Measurements from ENCODE around the gene SDS.

Gene SDS

GRCh38 chr12:113420996-113421595 is 17.4 kb upstream of the SDS start:
- no peak overlapping the region for H3K27ac ChIP-seq
- no peak for TF ChIP-seq CTCF (IDR thresholded peaks at IDR 0.05)
- no peak for TF ChIP-seq ZFX (IDR thresholded peaks at IDR 0.05; ENCODE audit: borderline replicate concordance)

- H3K27ac ChIP-seq = no peak overlapping the region
- no peak for TF ChIP-seq CTCF (IDR thresholded peaks at IDR 0.05)
- TF ChIP-seq ZFX (IDR thresholded peaks at IDR 0.05; ENCODE audit: borderline replicate concordance) = no peak
Measured at GRCh38 chr12:113418213-113418879, 14.7 kb upstream of the SDS start.

- TF ChIP-seq ZFX (IDR thresholded peaks at IDR 0.05; ENCODE audit: borderline replicate concordance) = no peak
- no peak for TF ChIP-seq CTCF (IDR thresholded peaks at IDR 0.05)
- no peak overlapping the region for H3K27ac ChIP-seq
Measured at GRCh38 chr12:113416091-113416754, 12.5 kb upstream of the SDS start.

- H3K27ac ChIP-seq = no peak overlapping the region
- no peak for TF ChIP-seq CTCF (IDR thresholded peaks at IDR 0.05)
- no peak for TF ChIP-seq ZFX (IDR thresholded peaks at IDR 0.05; ENCODE audit: borderline replicate concordance)
Measured at GRCh38 chr12:113414519-113415038, 10.9 kb upstream of the SDS start.

- no peak overlapping the region for H3K27ac ChIP-seq
- TF ChIP-seq ZFX (IDR thresholded peaks at IDR 0.05; ENCODE audit: borderline replicate concordance) (no peak), CTCF (IDR thresholded peaks at IDR 0.05) (no peak)
Measured at GRCh38 chr12:113413488-113413939, 9.8 kb upstream of the SDS start.

GRCh38 chr12:113409462-113410124 is 5.9 kb upstream of the SDS start:
- no peak overlapping the region for H3K27ac ChIP-seq
- TF ChIP-seq CTCF (IDR thresholded peaks at IDR 0.05) (no peak), ZFX (IDR thresholded peaks at IDR 0.05; ENCODE audit: borderline replicate concordance) (no peak)

Measured in 22Rv1 (cell line).